ENCODE results near the gene VAV1. TPM values are rescaled to one million over a fixed set of nuclear protein-coding genes. Genes with fewer than 3 reads are reported as not detected.

VAV1 gene
- total and polyA plus RNA-seq, 2 of the 13 experiments (the other 11 are each of a cell fraction or from before 2014, with no cell fraction given): not detected

DNA sequence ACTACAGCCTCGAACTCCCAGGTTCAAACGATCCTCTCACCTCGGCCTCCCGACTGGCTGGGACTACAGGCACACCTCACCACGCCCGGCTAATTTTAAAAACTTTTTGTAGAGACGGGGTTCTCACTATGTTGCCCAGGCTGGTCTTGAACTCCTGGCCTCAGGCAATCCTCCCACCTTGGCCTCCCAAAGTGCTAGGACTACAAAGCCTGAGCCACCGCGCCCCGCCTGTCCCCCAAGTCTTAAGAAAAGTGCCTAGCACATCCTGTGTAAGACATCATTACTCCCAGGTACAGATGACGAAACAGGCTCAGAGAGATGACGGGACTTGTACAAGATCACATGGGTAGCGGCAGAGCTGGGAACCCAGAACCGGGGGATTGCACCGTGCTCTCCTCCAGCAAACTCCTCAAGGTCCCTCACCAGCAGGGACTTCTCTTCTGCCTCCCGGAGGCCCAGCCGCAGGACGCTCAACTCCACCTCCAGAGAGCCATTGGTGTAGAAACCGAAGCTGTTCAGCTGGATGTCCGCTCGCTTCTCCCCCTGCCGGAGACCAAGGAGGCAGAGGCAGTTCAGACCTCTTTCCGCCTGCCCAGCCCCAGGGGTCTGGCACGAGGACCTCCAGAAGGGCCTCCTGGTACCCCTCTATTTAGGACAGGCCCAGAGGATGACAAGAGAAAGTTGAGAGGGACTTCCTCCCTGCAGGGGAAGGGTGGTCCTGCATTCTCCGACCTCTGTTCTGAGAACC is 36.2 kb upstream of the VAV1 start (continued):
- TF ChIP-seq ZNF180 (CRISPR knock-in tag; IDR thresholded peaks at IDR 0.05; ENCODE audit: borderline replicate concordance, low read depth) (no peak), DNMT1 (CRISPR knock-in tag; IDR thresholded peaks at IDR 0.05) (no peak), TBP (CRISPR knock-in tag; IDR thresholded peaks at IDR 0.05) (no peak), STAT5B (CRISPR knock-in tag; IDR thresholded peaks at IDR 0.05) (no peak), BRCA1 (CRISPR knock-in tag; IDR thresholded peaks at IDR 0.05) (no peak), ZNF329 (CRISPR knock-in tag; IDR thresholded peaks at IDR 0.05; ENCODE audit: low read depth) (no peak), POLR2G (IDR thresholded peaks at IDR 0.05; ENCODE audit: low read depth, low read length) (peak; percentile 35; the same call in 1 of the 2 replicates), ZNF556 (CRISPR knock-in tag; IDR thresholded peaks at IDR 0.05; ENCODE audit: borderline replicate concordance) (no peak), PHF20 (CRISPR knock-in tag; IDR thresholded peaks at IDR 0.05) (no peak)
- TF ChIP-seq, protein P1, sequence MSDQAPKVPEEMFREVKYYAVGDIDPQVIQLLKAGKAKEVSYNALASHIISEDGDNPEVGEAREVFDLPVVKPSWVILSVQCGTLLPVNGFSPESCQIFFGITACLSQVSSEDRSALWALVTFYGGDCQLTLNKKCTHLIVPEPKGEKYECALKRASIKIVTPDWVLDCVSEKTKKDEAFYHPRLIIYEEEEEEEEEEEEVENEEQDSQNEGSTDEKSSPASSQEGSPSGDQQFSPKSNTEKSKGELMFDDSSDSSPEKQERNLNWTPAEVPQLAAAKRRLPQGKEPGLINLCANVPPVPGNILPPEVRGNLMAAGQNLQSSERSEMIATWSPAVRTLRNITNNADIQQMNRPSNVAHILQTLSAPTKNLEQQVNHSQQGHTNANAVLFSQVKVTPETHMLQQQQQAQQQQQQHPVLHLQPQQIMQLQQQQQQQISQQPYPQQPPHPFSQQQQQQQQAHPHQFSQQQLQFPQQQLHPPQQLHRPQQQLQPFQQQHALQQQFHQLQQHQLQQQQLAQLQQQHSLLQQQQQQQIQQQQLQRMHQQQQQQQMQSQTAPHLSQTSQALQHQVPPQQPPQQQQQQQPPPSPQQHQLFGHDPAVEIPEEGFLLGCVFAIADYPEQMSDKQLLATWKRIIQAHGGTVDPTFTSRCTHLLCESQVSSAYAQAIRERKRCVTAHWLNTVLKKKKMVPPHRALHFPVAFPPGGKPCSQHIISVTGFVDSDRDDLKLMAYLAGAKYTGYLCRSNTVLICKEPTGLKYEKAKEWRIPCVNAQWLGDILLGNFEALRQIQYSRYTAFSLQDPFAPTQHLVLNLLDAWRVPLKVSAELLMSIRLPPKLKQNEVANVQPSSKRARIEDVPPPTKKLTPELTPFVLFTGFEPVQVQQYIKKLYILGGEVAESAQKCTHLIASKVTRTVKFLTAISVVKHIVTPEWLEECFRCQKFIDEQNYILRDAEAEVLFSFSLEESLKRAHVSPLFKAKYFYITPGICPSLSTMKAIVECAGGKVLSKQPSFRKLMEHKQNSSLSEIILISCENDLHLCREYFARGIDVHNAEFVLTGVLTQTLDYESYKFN (CRISPR knock-in tag; conservative IDR thresholded peaks at IDR 0.05): no peak; the same call in 1 of the 2 replicates
- TF ChIP-seq, protein P2, sequence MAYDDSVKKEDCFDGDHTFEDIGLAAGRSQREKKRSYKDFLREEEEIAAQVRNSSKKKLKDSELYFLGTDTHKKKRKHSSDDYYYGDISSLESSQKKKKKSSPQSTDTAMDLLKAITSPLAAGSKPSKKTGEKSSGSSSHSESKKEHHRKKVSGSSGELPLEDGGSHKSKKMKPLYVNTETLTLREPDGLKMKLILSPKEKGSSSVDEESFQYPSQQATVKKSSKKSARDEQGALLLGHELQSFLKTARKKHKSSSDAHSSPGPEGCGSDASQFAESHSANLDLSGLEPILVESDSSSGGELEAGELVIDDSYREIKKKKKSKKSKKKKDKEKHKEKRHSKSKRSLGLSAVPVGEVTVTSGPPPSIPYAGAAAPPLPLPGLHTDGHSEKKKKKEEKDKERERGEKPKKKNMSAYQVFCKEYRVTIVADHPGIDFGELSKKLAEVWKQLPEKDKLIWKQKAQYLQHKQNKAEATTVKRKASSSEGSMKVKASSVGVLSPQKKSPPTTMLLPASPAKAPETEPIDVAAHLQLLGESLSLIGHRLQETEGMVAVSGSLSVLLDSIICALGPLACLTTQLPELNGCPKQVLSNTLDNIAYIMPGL (CRISPR knock-in tag; IDR thresholded peaks at IDR 0.05; ENCODE audit: borderline replicate concordance in 1 of 2, low read depth in 1 of 2): peak; percentile 60 to 85; a peak in 3 of 4 replicates
- TF ChIP-seq, protein P3, sequence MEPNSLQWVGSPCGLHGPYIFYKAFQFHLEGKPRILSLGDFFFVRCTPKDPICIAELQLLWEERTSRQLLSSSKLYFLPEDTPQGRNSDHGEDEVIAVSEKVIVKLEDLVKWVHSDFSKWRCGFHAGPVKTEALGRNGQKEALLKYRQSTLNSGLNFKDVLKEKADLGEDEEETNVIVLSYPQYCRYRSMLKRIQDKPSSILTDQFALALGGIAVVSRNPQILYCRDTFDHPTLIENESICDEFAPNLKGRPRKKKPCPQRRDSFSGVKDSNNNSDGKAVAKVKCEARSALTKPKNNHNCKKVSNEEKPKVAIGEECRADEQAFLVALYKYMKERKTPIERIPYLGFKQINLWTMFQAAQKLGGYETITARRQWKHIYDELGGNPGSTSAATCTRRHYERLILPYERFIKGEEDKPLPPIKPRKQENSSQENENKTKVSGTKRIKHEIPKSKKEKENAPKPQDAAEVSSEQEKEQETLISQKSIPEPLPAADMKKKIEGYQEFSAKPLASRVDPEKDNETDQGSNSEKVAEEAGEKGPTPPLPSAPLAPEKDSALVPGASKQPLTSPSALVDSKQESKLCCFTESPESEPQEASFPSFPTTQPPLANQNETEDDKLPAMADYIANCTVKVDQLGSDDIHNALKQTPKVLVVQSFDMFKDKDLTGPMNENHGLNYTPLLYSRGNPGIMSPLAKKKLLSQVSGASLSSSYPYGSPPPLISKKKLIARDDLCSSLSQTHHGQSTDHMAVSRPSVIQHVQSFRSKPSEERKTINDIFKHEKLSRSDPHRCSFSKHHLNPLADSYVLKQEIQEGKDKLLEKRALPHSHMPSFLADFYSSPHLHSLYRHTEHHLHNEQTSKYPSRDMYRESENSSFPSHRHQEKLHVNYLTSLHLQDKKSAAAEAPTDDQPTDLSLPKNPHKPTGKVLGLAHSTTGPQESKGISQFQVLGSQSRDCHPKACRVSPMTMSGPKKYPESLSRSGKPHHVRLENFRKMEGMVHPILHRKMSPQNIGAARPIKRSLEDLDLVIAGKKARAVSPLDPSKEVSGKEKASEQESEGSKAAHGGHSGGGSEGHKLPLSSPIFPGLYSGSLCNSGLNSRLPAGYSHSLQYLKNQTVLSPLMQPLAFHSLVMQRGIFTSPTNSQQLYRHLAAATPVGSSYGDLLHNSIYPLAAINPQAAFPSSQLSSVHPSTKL (CRISPR knock-in tag; IDR thresholded peaks at IDR 0.05): peak; percentile 29; the same call in 1 of the 2 replicates
- TF ChIP-seq, protein P4, sequence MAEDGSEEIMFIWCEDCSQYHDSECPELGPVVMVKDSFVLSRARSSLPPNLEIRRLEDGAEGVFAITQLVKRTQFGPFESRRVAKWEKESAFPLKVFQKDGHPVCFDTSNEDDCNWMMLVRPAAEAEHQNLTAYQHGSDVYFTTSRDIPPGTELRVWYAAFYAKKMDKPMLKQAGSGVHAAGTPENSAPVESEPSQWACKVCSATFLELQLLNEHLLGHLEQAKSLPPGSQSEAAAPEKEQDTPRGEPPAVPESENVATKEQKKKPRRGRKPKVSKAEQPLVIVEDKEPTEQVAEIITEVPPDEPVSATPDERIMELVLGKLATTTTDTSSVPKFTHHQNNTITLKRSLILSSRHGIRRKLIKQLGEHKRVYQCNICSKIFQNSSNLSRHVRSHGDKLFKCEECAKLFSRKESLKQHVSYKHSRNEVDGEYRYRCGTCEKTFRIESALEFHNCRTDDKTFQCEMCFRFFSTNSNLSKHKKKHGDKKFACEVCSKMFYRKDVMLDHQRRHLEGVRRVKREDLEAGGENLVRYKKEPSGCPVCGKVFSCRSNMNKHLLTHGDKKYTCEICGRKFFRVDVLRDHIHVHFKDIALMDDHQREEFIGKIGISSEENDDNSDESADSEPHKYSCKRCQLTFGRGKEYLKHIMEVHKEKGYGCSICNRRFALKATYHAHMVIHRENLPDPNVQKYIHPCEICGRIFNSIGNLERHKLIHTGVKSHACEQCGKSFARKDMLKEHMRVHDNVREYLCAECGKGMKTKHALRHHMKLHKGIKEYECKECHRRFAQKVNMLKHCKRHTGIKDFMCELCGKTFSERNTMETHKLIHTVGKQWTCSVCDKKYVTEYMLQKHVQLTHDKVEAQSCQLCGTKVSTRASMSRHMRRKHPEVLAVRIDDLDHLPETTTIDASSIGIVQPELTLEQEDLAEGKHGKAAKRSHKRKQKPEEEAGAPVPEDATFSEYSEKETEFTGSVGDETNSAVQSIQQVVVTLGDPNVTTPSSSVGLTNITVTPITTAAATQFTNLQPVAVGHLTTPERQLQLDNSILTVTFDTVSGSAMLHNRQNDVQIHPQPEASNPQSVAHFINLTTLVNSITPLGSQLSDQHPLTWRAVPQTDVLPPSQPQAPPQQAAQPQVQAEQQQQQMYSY (CRISPR knock-in tag; IDR thresholded peaks at IDR 0.05): no peak
